ENCODE results near the gene TMOD1. TPM values are rescaled to one million over a fixed set of nuclear protein-coding genes. Genes with fewer than 3 reads are reported as not detected.

Gene TMOD1
- total RNA-seq, 1 donor = 0.18 TPM

DNA sequence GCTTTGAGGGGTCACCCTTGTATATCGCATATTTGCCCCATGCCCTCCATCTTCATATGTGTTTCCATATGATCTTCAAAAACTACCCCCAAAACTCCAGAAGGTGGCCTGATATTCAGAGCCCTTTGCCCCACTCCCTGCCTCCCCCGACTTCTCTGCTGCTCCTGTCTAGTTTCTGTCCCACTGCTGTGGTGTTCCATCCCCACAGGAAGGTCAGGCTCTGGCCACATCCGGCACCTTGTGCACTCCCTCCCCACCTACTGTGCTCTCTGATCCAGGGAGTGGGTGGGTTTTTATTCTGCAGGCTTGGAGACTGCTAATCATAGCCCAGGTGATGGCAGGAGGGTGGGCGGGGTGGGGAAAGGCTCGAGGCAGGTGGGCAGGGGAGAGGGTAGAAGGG, 52.4 kb downstream of the TMOD1 start:
- no peak overlapping the region for H3K4me3 ChIP-seq (ENCODE audit: low read depth, low read length)
- TF ChIP-seq, protein P1, sequence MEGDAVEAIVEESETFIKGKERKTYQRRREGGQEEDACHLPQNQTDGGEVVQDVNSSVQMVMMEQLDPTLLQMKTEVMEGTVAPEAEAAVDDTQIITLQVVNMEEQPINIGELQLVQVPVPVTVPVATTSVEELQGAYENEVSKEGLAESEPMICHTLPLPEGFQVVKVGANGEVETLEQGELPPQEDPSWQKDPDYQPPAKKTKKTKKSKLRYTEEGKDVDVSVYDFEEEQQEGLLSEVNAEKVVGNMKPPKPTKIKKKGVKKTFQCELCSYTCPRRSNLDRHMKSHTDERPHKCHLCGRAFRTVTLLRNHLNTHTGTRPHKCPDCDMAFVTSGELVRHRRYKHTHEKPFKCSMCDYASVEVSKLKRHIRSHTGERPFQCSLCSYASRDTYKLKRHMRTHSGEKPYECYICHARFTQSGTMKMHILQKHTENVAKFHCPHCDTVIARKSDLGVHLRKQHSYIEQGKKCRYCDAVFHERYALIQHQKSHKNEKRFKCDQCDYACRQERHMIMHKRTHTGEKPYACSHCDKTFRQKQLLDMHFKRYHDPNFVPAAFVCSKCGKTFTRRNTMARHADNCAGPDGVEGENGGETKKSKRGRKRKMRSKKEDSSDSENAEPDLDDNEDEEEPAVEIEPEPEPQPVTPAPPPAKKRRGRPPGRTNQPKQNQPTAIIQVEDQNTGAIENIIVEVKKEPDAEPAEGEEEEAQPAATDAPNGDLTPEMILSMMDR (IDR thresholded peaks at IDR 0.05; ENCODE audit: insufficient read depth, low read length) = no peak
- no peak for DNase-seq (ENCODE audit: low read depth)

DNA sequence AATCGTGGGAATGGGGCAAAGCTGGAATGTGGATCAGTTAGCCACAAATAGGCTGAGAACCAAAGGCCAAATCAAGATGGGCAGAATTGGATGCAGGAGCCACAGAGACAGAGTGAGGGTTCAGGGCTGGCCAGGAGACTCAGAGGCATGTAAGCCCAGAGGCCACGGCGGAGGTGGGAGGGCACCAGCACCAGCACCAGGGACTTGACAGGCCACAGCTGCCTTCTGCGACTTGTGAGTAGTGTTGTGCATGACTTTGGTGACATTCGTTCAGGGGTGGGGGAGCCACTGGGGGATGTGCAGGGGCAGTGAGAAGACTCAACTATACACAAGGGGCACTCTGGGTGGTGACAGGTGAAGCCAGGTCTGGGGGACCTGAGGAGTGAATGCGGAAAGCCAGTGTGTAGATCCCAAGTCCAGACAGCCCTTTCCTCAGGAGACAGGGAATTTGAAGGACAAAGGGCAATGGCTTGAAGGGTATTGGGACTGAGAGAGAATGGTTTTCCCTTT, 53.2 kb downstream of the TMOD1 start:
- DNase-seq (ENCODE audit: low read depth) = no peak
- TF ChIP-seq, protein P1 (IDR thresholded peaks at IDR 0.05; ENCODE audit: insufficient read depth, low read length) = no peak
- H3K4me3 ChIP-seq (ENCODE audit: low read depth, low read length) = no peak overlapping the region

DNA sequence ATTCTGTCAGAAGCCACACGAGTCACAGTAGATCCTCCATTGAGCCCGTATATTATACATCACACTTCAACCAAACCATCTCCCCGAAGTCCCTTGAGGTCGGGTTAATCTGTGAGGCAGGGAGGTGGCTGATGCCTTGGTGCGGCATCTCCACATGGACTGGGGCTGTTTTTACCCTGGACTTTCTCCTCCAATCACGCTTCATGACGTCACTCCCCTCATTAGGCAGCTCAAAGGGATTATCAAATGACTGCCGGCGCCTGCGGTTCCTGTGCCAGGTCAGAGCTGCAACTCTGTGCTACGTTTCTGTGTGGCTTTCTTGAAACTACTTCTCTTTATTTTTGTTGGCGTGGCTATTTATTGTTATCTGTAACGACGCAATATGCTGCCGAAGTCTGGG, 53.7 kb downstream of the TMOD1 start:
- peak; percentile 83 for DNase-seq (ENCODE audit: low read depth)
- H3K4me3 ChIP-seq (ENCODE audit: low read depth, low read length) = no peak overlapping the region

DNA sequence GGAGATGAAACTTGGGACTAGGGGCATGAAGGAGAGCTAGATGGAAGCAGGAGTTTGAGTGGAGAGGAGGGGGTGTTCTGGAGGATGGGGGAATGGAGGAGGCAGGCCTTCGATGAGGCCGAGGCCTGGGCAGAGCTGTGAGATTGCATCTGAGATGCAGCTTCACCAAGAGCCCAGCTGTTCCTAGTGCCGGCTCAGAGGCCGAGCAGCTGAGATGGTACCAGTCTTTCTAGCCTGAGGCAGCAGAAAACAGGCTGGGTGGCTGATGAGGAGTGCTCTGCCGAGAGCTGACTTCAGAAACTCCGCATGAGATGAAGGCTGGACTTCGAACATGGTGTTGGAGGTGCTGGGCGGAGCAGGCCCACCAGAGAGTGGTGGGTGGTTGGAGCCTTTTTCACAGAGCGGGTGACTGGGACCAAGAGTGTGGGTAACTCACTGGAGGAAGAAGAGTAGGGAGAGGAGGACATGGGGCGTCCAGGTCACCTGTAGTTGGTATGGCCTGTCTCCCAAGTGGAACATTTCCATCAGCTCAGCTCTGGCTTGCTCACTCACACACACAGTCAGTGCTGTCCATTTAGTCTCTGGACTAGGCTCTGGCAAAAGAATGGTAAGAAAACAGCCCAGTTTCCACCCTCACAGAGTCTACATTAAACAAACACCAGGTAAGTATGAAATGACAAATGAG, 54.7 kb downstream of the TMOD1 start:
- no peak for DNase-seq (ENCODE audit: low read depth)
- no peak overlapping the region for H3K4me3 ChIP-seq (ENCODE audit: low read depth, low read length)
- TF ChIP-seq, protein P1 (IDR thresholded peaks at IDR 0.05; ENCODE audit: insufficient read depth, low read length) = no peak

More for the DNA sequence above, 53.7 kb downstream of the TMOD1 start:
- TF ChIP-seq, protein P1 (IDR thresholded peaks at IDR 0.05; ENCODE audit: insufficient read depth, low read length) = no peak

DNA sequence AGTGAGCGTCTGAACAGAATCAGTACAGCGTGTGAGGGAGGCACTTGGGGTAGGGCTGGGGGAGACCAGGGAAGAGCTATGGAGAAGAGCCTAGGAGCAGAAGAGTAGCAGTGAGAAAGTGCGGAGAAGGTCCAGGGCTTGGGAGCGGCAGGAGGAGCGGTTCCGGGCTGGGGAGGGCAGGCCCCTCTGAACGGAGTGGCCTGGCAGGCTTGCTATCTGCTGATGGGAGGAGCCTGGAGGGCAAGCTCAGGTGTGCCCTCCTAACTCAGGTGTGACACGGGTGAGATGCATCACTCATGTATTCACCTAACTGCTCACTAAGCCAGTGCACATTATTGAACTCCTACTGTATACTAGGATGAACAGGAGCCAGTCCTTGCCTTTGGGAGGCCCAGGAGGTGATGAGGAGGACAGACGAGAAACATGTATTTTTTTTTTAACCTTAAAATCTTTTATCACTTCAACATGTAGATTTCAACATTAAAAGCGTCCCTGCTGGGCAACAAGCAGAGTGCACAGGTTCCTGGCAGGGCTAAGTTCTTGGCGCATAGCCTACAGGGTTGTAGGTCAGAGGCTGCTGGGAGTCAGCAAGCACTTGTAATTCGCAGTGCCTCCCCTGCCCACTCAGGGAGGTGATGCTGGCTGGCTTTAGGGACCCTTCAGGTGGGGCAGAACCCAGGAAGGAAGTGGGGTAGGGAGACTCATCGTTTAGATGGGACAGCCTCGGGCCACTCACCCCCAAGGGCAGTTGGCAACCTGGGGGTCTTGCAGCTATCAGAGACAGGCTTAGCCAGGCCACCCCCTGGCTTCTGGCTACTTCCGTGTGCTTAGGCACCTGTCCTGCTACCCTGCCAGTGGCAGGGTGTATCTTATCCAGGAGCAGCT, 55.5 kb downstream of the TMOD1 start:
- H3K4me3 ChIP-seq (ENCODE audit: low read depth, low read length) = no peak overlapping the region
- TF ChIP-seq, protein P1 (IDR thresholded peaks at IDR 0.05; ENCODE audit: insufficient read depth, low read length) = no peak
- DNase-seq (ENCODE audit: low read depth) = no peak

DNA sequence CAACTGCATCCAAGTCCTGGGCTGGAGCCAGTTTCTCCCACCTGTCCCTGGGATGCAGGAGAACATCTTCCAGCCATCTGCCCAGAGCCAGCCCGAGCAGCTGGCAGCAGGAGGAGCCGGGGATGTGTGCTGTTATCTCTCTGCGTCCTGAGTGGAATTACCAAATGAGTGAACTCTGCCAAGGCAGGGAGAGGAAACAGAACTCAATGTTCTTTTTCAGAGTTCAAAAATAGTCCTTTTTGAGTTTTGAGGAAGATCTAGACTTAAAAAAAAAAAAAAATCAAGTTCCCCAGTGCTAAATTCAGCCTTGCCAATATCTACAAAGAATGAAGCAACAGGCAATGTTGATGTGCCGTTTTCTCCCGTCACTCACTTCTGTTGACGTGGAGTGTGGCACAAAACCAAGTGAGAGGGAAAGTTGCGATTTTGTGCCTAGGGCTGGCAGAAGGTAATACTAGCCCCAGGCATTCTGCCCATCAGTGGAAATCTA, 56.2 kb downstream of the TMOD1 start:
- no peak overlapping the region for H3K4me3 ChIP-seq (ENCODE audit: low read depth, low read length)
- DNase-seq (ENCODE audit: low read depth) = peak; percentile 43
- TF ChIP-seq, protein P1 (IDR thresholded peaks at IDR 0.05; ENCODE audit: insufficient read depth, low read length) = no peak

Data from fibroblast of the aortic adventitia (primary cell).